Stomach (tissue), 4 donors: ENCODE data around the gene BTBD6.

Experiments used
- CTCF ChIP-seq, 7 experiments: fragments of 450-650 bp in 4 of 7; fragments of 200-600 bp in 3 of 7; sonication (generic) in 3 of 7; IDR thresholded peaks; one replicate each; pipeline ENCODE4 v1.5.1; 2016 to 2019; ENCODE audit warnings: antibody characterized with exemption in 7 of 7, control low read depth in 2 of 7, mild to moderate bottlenecking in 1 of 7
- POLR2A ChIP-seq, 4 donors: fragments of 450-650 bp; IDR thresholded peaks; one replicate each; pipeline ENCODE4 v1.6.1; 2016; ENCODE audit warnings: antibody characterized with exemption in 4 of 4, control low read depth in 2 of 4, mild to moderate bottlenecking in 1 of 4, moderate library complexity in 1 of 4
- POLR2AphosphoS5 ChIP-seq, 3 donors: sonication (generic); formaldehyde crosslinking; IDR thresholded peaks; one replicate each; pipeline ENCODE4 v1.6.1; 2016; ENCODE audit warnings: antibody characterized with exemption in 3 of 3

DNA sequence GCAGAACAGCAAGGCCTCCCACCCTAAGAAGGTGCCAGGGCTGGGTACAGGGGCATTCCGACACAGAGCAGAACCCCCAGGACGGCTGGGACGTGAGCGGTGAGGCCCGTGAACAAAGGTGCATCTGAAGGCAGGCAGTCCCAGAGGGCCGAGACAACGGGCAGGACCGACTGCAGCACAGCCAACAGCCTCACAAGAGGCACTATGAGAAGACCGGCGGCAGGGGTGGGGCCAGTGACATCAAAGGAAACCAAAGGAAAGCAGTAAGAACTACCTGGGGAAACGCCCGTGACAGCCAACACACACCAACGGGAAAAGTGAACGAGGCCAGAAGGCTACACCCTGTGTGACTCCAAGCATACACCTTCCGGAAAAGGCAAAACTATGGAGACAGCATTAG is 9.1 kb downstream of the BTBD6 start:
- TF ChIP-seq POLR2A (IDR thresholded peaks at IDR 0.05) (no peak), CTCF (IDR thresholded peaks at IDR 0.05) (no peak), POLR2AphosphoS5 (IDR thresholded peaks at IDR 0.05) (no peak)
